Measurements from ENCODE around the gene IRGM. TPM values are rescaled to one million over a fixed set of nuclear protein-coding genes. Genes with fewer than 3 reads are reported as not detected.

Gene IRGM
- total RNA-seq, 1 experiment from 2014 or later: 0.13 TPM

DNA sequence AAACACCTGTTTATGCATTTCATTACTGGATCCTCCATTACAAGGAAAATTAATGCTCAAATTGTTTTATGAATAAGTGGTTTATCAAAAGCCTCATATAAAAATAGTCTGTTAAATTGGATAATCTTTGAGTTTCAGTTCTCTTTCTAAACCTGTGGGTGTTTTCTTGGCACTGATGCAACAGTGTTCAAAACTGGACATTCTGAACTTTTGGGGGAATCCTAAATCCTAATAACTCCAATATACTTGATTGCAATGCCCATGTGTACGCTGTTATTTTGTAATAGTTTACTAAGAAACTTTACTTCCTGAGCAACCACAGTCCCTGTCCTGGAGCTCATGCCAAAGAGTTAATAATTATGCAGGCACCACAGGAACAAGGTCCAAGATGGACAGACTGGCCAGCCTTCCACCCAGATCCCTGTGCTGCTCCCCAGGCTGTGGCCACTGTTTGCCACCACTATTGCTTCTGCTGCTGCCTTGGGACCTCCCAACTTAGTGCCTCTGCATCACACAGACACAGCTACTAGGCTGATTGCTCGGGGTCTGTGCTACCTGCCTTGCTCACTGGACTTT, 14.0 kb downstream of the IRGM start:
- Histone ChIP-seq H3T11ph (ENCODE audit: low read length) (no peak overlapping the region), H3K4ac (ENCODE audit: low read depth, low read length) (no peak overlapping the region), H2AFZ (ENCODE audit: low read length) (no peak overlapping the region), H3K56ac (ENCODE audit: insufficient read length, low read depth, low read length) (no peak overlapping the region), H3K79me1 (ENCODE audit: insufficient read depth, low read depth, low read length, poor library complexity, severe bottlenecking) (no peaks in the 10 kb centered on the region), H3K18ac (ENCODE audit: insufficient read length, low read depth, low read length) (no peak overlapping the region), H2AK5ac (ENCODE audit: insufficient read length, low read length) (no peak overlapping the region), H2BK20ac (ENCODE audit: low read depth, low read length, poor library complexity, severe bottlenecking) (no peak overlapping the region), H4K20me1 (ENCODE audit: control insufficient read depth, insufficient read depth, insufficient read length) (no peaks in the 10 kb centered on the region), H3K79me2 (ENCODE audit: insufficient read depth, low read length) (no peaks in the 10 kb centered on the region), H2BK12ac (ENCODE audit: insufficient read length, low read depth, low read length) (no peak overlapping the region), H4K91ac (ENCODE audit: insufficient read length, low read depth, low read length) (no peak overlapping the region), H3K27me3 (ENCODE audit: insufficient read depth, low read length) (no peaks in the 10 kb centered on the region), H3K23ac (ENCODE audit: insufficient read length, low read depth, low read length) (no peak overlapping the region), H3K4me2 (ENCODE audit: insufficient read depth, insufficient read length, low read length) (no peak overlapping the region), H3K9ac (ENCODE audit: extremely low read depth, insufficient read length, low read length) (no peak overlapping the region), H2BK120ac (ENCODE audit: low read depth, low read length, poor library complexity, severe bottlenecking) (no peak overlapping the region), H3K14ac (ENCODE audit: insufficient read depth, low read length) (no peak overlapping the region), H3K4me1 (ENCODE audit: insufficient read depth, low read length) (no peaks in the 10 kb centered on the region), H4K5ac (ENCODE audit: insufficient read length, low read depth, low read length) (no peak overlapping the region), H2BK15ac (ENCODE audit: low read depth, low read length) (no peak overlapping the region), H2BK5ac (ENCODE audit: insufficient read length, low read length) (no peak overlapping the region), H3K27ac (ENCODE audit: insufficient read length, low read depth, low read length) (no peak overlapping the region), H3K9me3 (ENCODE audit: control insufficient read depth, low read depth, low read length) (no peaks in the 10 kb centered on the region), H4K8ac (replicated peaks; ENCODE audit: insufficient read length, low read depth, low read length) (no peak overlapping the region), H3K23me2 (ENCODE audit: insufficient read length, low read depth, low read length, poor library complexity, severe bottlenecking) (no peaks in the 10 kb centered on the region)
- Mint-ChIP-seq H3K4me3 (no peak overlapping the region), H3K4me1 (no peaks in the 10 kb centered on the region), H3K27ac (no peak overlapping the region), H3K9me3 (peaks cover 28 to 34% of the 10 kb centered on the region in 2 experiments), H3K36me3 (ENCODE audit: insufficient read depth in 1 of 3, low read depth in 3 of 3) (0 out of 7 replicates have a peak, but pooled peaks cover 0 to 4% (median 0%) of the 10 kb centered on the region in 3 experiments), H3K27me3 (ENCODE audit: low read depth) (peaks cover 4% of the 10 kb centered on the region)
- WGBS (ENCODE audit: extremely low coverage, insufficient read length, low lambda C conversion rate): no CpG with 5 or more reads among the region's 2 CpGs
- DNase-seq: no peak
- TF ChIP-seq, protein P1, sequence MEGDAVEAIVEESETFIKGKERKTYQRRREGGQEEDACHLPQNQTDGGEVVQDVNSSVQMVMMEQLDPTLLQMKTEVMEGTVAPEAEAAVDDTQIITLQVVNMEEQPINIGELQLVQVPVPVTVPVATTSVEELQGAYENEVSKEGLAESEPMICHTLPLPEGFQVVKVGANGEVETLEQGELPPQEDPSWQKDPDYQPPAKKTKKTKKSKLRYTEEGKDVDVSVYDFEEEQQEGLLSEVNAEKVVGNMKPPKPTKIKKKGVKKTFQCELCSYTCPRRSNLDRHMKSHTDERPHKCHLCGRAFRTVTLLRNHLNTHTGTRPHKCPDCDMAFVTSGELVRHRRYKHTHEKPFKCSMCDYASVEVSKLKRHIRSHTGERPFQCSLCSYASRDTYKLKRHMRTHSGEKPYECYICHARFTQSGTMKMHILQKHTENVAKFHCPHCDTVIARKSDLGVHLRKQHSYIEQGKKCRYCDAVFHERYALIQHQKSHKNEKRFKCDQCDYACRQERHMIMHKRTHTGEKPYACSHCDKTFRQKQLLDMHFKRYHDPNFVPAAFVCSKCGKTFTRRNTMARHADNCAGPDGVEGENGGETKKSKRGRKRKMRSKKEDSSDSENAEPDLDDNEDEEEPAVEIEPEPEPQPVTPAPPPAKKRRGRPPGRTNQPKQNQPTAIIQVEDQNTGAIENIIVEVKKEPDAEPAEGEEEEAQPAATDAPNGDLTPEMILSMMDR (conservative IDR thresholded peaks at IDR 0.05): no peak
